ENCODE measurements around the gene SPIN1. TPM values are rescaled to one million over a fixed set of nuclear protein-coding genes. Genes with fewer than 3 reads are reported as not detected.

Gene SPIN1
- total and polyA plus RNA-seq, 2 experiments from 2014 or later: 49.0 to 158 TPM

- H3K79me2 ChIP-seq (replicated peaks; ENCODE audit: insufficient read depth): no peaks in the 10 kb centered on the region
- H3F3A ChIP-seq (replicated peaks; ENCODE audit: low read depth): no peaks in the 10 kb centered on the region
- peaks cover 35% of the 10 kb centered on the region for H3K9me3 Mint-ChIP-seq
- peaks cover 16% of the 10 kb centered on the region for H3K36me3 Mint-ChIP-seq (ENCODE audit: low read depth)
- H3K27ac ChIP-seq (ENCODE audit: low read depth): no peak overlapping the region
- H3K4me1 Mint-ChIP-seq: peaks cover 4% of the 10 kb centered on the region; the same call in 2 of the 3 replicates
- H2AFZ ChIP-seq: peak overlapping the region; percentile 87; the same call in 1 of the 2 replicates
- no peak overlapping the region for H3K4me3 Mint-ChIP-seq
- H3K27ac Mint-ChIP-seq: no peak overlapping the region
- H3K36me3 ChIP-seq (ENCODE audit: insufficient read depth): no peaks in the 10 kb centered on the region; the same call in 1 of the 2 replicates
- no peak overlapping the region for H3K4me2 ChIP-seq
- H3K27me3 Mint-ChIP-seq (ENCODE audit: insufficient read depth, low read depth, poor library complexity): no peaks in the 10 kb centered on the region
- H3K27me3 ChIP-seq (ENCODE audit: insufficient read depth): no peaks in the 10 kb centered on the region
- DNase-seq (ENCODE audit: low spot score): no peak
- ATAC-seq: no peak
- no peaks in the 10 kb centered on the region for H4K20me1 ChIP-seq (replicated peaks; ENCODE audit: insufficient read depth)
- no peaks in the 10 kb centered on the region for H3K9me2 ChIP-seq (ENCODE audit: insufficient read depth)
- H3K4me1 ChIP-seq (ENCODE audit: insufficient read depth): 0 out of 2 replicates have a peak, but pooled peaks cover 6% of the 10 kb centered on the region
- TF ChIP-seq CREB1 (CRISPR knock-in tag; IDR thresholded peaks at IDR 0.05; ENCODE audit: low read depth) (no peak), JUNB (IDR thresholded peaks at IDR 0.05; ENCODE audit: unreplicated experiment) (no peak), REST (IDR thresholded peaks at IDR 0.05; ENCODE audit: unreplicated experiment) (no peak), NANOG (IDR thresholded peaks at IDR 0.05; ENCODE audit: borderline replicate concordance) (no peak)
- H3K4me3 ChIP-seq: no peak overlapping the region
These were observed 16.1 kb upstream of the SPIN1 start for GRCh38 chr9:88372103-88372654.

GRCh38 chr9:88373045-88373444 is 15.2 kb upstream of the SPIN1 start:
- no peak overlapping the region for H3K4me2 ChIP-seq
- Mint-ChIP-seq H3K27me3 (ENCODE audit: insufficient read depth, low read depth, poor library complexity) (no peaks in the 10 kb centered on the region), H3K27ac (no peak overlapping the region), H3K9me3 (peaks cover 33% of the 10 kb centered on the region), H3K4me1 (peaks cover 9% of the 10 kb centered on the region), H3K36me3 (ENCODE audit: low read depth) (peaks cover 11% of the 10 kb centered on the region; the same call in 2 of the 3 replicates), H3K4me3 (no peak overlapping the region)
- H2AFZ ChIP-seq: peak overlapping the region; percentile 87; the same call in 1 of the 2 replicates
- no peak for TF ChIP-seq EZH2phosphoT487 (IDR thresholded peaks at IDR 0.05; ENCODE audit: unreplicated experiment)
- no peak for TF ChIP-seq ETS1 (IDR thresholded peaks at IDR 0.05)
- no peak for TF ChIP-seq EZH2 (IDR thresholded peaks at IDR 0.05; ENCODE audit: low read depth, unreplicated experiment)
- TF ChIP-seq CTCF (conservative IDR thresholded peaks at IDR 0.05; ENCODE audit: low read depth in 2 of 2): no peak
- no peak for TF ChIP-seq STAT1 (IDR thresholded peaks at IDR 0.05; ENCODE audit: unreplicated experiment)
- TF ChIP-seq ZNF331 (CRISPR knock-in tag; IDR thresholded peaks at IDR 0.05; ENCODE audit: low read depth): no peak
- no peak for TF ChIP-seq NANOG (IDR thresholded peaks at IDR 0.05; ENCODE audit: borderline replicate concordance)
- no peaks in the 10 kb centered on the region for H4K20me1 ChIP-seq (replicated peaks; ENCODE audit: insufficient read depth)
- peaks cover 12% of the 10 kb centered on the region for H3K4me1 ChIP-seq (ENCODE audit: insufficient read depth)
- H3K27ac ChIP-seq (ENCODE audit: low read depth): no peak overlapping the region
- no peak for ATAC-seq
- no peaks in the 10 kb centered on the region; the same call in 1 of the 2 replicates for H3K36me3 ChIP-seq (ENCODE audit: insufficient read depth)
- H3K27me3 ChIP-seq (ENCODE audit: insufficient read depth): no peaks in the 10 kb centered on the region
- no peak overlapping the region for H3K4me3 ChIP-seq
- no peaks in the 10 kb centered on the region for H3F3A ChIP-seq (replicated peaks; ENCODE audit: low read depth)
- no peak for DNase-seq (ENCODE audit: low spot score)
- no peaks in the 10 kb centered on the region for H3K79me2 ChIP-seq (replicated peaks; ENCODE audit: insufficient read depth)
- no peaks in the 10 kb centered on the region for H3K9me2 ChIP-seq (ENCODE audit: insufficient read depth)
